SK-N-SH treated with all-trans-retinoic acid at 6 μM for 48 hours (cell line): ENCODE results near the gene ZNF398.

Source experiments
- ATAC-seq: fragments of 200-7000 bp; cut with Tn5 transposase; 3 replicates; pipeline ENCODE4 v1.9.1; 2020; ENCODE audit warnings: mild to moderate bottlenecking, moderate library complexity
- ARNTL ChIP-seq: fragments of 450-650 bp; formaldehyde crosslinking; IDR thresholded peaks from 2 replicates; pipeline ENCODE4 v1.5.0; 2020; ENCODE audit warnings: low read depth, mild to moderate bottlenecking, moderate library complexity, borderline replicate concordance
- BACH2 ChIP-seq: fragments of 250-450 bp; sonication (Bioruptor Pico); IDR thresholded peaks from 2 replicates; pipeline ENCODE4 v1.9.0; 2021; ENCODE audit warnings: mild to moderate bottlenecking, borderline replicate concordance
- CREB5 ChIP-seq: fragments of 250-450 bp; sonication (Bioruptor Pico); IDR thresholded peaks from 2 replicates; pipeline ENCODE4 v1.5.1; 2020; ENCODE audit warnings: low read depth, mild to moderate bottlenecking, moderate library complexity
- CSDC2 ChIP-seq: fragments of 250-450 bp; sonication (Bioruptor Pico); IDR thresholded peaks from 2 replicates; pipeline ENCODE4 v1.5.0; 2020; ENCODE audit warnings: mild to moderate bottlenecking, moderate library complexity
- CSRNP3 ChIP-seq: fragments of 250-450 bp; sonication (Bioruptor Pico); IDR thresholded peaks from 2 replicates; pipeline ENCODE4 v1.5.1; 2021; ENCODE audit warnings: mild to moderate bottlenecking, moderate library complexity
- ESRRG ChIP-seq: fragments of 250-450 bp; sonication (Bioruptor Pico); IDR thresholded peaks from 2 replicates; pipeline ENCODE4 v1.6.1; 2021; ENCODE audit warnings: mild to moderate bottlenecking
- ISL1 ChIP-seq: fragments of 250-450 bp; sonication (Bioruptor Pico); IDR thresholded peaks from 2 replicates; pipeline ENCODE4 v2.1.2; 2022; ENCODE audit warnings: mild to moderate bottlenecking, moderate library complexity
- OSR1 ChIP-seq: fragments of 250-450 bp; sonication (Bioruptor Pico); IDR thresholded peaks from 2 replicates; pipeline ENCODE4 v1.8.0; 2022; ENCODE audit warnings: moderate library complexity, mild to moderate bottlenecking, inconsistent platforms
- PPARA ChIP-seq: fragments of 250-450 bp; sonication (Bioruptor Pico); IDR thresholded peaks from 2 replicates; pipeline ENCODE4 v1.5.0; 2020; ENCODE audit warnings: mild to moderate bottlenecking, borderline replicate concordance
- RARB ChIP-seq: fragments of 250-450 bp; sonication (Bioruptor Pico); IDR thresholded peaks from 2 replicates; pipeline ENCODE4 v1.8.0; 2021; ENCODE audit warnings: mild to moderate bottlenecking, moderate library complexity
- SNAI2 ChIP-seq: fragments of 250-450 bp; sonication (Bioruptor Pico); IDR thresholded peaks from 2 replicates; pipeline ENCODE4 v1.5.0; 2020; ENCODE audit warnings: mild to moderate bottlenecking, moderate library complexity
- TCF4 ChIP-seq: fragments of 250-450 bp; sonication (Bioruptor Pico); IDR thresholded peaks from 2 replicates; pipeline ENCODE4 v1.8.0; 2021; ENCODE audit warnings: mild to moderate bottlenecking, moderate library complexity, borderline replicate concordance
- TOX ChIP-seq: fragments of 250-450 bp; sonication (Bioruptor Pico); IDR thresholded peaks from 2 replicates; pipeline ENCODE4 v1.8.0; 2021; ENCODE audit warnings: mild to moderate bottlenecking, moderate library complexity, borderline replicate concordance
- ZC3H10 ChIP-seq: fragments of 250-450 bp; sonication (Bioruptor Pico); IDR thresholded peaks from 2 replicates; pipeline ENCODE4 v1.5.1; 2021; ENCODE audit warnings: mild to moderate bottlenecking, moderate library complexity
- ZFP30 ChIP-seq: fragments of 450-650 bp; formaldehyde crosslinking; IDR thresholded peaks from 2 replicates; pipeline ENCODE4 v1.5.0; 2022; ENCODE audit warnings: mild to moderate bottlenecking, moderate library complexity
- ZNF565 ChIP-seq: fragments of 450-650 bp; formaldehyde crosslinking; conservative IDR thresholded peaks from 2 replicates; pipeline ENCODE4 v1.5.0; 2020; ENCODE audit warnings: low read depth, mild to moderate bottlenecking, moderate library complexity
- ZNF70 ChIP-seq: fragments of 450-650 bp; formaldehyde crosslinking; IDR thresholded peaks from 2 replicates; pipeline ENCODE4 v1.5.0; 2020; ENCODE audit warnings: mild to moderate bottlenecking, moderate library complexity
- ZNF8 ChIP-seq: fragments of 450-650 bp; formaldehyde crosslinking; IDR thresholded peaks from 2 replicates; pipeline ENCODE4 v1.5.0; 2020; ENCODE audit warnings: mild to moderate bottlenecking, moderate library complexity
- TF ChIP-seq, protein P1 (sequence below): fragments of 250-450 bp; sonication (Bioruptor Pico); IDR thresholded peaks from 2 replicates; pipeline ENCODE4 v1.8.0; 2020; ENCODE audit warnings: mild to moderate bottlenecking, moderate library complexity, borderline replicate concordance
- TF ChIP-seq, protein P2 (sequence below): fragments of 250-450 bp; sonication (Bioruptor Pico); IDR thresholded peaks from 2 replicates; pipeline ENCODE4 v1.8.0; 2021; ENCODE audit warnings: low read depth, mild to moderate bottlenecking, moderate library complexity, borderline replicate concordance
- TF ChIP-seq, protein P3 (sequence below): fragments of 250-450 bp; sonication (Bioruptor Pico); IDR thresholded peaks from 2 replicates; pipeline ENCODE4 v1.5.0; 2020; ENCODE audit warnings: mild to moderate bottlenecking, moderate library complexity

ZNF398 gene

GRCh38 chr7:149180722-149181449, 33.6 kb downstream of the ZNF398 start:
- TF ChIP-seq ISL1 (CRISPR knock-in tag) (peak; percentile 53), TCF4 (CRISPR knock-in tag) (no peak)
- peak; percentile 85 for ATAC-seq

DNA sequence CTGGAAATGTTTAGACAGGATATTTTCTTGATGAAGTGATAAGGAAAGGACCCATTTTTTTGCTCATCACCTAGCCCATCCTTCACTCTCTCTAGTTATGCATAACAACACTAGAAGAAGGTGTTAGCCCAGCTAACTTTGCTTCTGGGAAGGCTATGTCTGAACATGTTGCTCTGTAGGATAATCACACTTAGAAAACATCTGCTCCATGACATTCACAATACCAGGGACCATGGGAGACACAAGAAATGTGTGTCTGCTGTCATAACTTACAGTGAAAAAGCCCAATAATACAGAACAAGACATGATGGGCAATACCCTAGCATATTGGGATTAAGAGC, 34.2 kb downstream of the ZNF398 start:
- no peak for TF ChIP-seq CSDC2 (CRISPR knock-in tag)
- TF ChIP-seq ARNTL (CRISPR knock-in tag) = no peak
- ATAC-seq = no peak; the same call in 1 of the 3 replicates

DNA sequence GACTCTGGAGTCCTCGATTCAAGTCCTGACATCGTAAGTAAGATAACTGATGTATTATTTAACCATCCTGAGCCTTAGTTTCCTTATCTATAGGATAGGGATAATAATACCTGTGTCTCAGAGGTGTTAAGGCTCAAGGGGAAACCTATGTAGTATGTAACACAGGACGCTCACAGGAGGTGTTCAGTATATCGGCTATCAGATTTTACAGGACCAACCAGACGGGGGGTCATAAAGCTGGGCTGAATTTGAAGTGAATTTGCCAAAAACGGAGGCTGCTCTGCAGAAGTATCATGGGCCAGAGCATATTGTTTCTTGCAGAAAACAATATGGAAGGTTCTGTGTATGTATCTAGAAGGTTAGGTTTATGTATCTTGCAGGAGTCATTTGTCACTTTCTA, 37.0 kb downstream of the ZNF398 start:
- TF ChIP-seq OSR1 (CRISPR knock-in tag) (no peak), ZC3H10 (CRISPR knock-in tag) (no peak), TOX (CRISPR knock-in tag) (no peak), ESRRG (CRISPR knock-in tag) (no peak), RARB (CRISPR knock-in tag) (no peak), ZFP30 (CRISPR knock-in tag) (no peak), ISL1 (CRISPR knock-in tag) (no peak), ZNF70 (CRISPR knock-in tag) (no peak)
- TF ChIP-seq, protein P1, sequence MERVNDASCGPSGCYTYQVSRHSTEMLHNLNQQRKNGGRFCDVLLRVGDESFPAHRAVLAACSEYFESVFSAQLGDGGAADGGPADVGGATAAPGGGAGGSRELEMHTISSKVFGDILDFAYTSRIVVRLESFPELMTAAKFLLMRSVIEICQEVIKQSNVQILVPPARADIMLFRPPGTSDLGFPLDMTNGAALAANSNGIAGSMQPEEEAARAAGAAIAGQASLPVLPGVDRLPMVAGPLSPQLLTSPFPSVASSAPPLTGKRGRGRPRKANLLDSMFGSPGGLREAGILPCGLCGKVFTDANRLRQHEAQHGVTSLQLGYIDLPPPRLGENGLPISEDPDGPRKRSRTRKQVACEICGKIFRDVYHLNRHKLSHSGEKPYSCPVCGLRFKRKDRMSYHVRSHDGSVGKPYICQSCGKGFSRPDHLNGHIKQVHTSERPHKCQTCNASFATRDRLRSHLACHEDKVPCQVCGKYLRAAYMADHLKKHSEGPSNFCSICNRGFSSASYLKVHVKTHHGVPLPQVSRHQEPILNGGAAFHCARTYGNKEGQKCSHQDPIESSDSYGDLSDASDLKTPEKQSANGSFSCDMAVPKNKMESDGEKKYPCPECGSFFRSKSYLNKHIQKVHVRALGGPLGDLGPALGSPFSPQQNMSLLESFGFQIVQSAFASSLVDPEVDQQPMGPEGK = no peak
- TF ChIP-seq, protein P2, sequence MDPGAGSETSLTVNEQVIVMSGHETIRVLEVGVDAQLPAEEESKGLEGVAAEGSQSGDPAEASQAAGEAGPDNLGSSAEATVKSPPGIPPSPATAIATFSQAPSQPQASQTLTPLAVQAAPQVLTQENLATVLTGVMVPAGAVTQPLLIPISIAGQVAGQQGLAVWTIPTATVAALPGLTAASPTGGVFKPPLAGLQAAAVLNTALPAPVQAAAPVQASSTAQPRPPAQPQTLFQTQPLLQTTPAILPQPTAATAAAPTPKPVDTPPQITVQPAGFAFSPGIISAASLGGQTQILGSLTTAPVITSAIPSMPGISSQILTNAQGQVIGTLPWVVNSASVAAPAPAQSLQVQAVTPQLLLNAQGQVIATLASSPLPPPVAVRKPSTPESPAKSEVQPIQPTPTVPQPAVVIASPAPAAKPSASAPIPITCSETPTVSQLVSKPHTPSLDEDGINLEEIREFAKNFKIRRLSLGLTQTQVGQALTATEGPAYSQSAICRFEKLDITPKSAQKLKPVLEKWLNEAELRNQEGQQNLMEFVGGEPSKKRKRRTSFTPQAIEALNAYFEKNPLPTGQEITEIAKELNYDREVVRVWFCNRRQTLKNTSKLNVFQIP (CRISPR knock-in tag) = no peak
- TF ChIP-seq, all 23 proteins: peak for 0
- no peak for ATAC-seq

DNA sequence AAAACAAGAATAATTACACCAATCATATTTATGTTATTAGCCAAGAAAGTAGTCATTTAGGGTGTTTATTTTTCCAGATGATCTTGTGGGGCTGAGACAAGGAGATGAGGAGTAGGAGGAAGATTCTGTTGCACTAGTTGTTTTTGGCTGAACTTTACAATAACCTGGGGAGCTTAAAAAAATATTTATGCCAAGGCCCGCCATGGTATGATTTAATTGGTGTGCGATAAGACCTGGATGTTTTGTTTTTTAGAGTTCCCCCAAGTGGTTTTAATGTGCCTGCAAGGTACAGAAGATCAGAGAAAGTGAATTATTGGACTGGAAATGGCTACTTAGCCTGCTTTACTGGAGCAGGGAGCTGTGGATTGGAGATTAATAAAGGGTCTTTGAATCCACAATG, 41.0 kb downstream of the ZNF398 start:
- TF ChIP-seq ARNTL (CRISPR knock-in tag) (no peak), CSRNP3 (no peak), PPARA (CRISPR knock-in tag) (no peak), CREB5 (no peak), CSDC2 (CRISPR knock-in tag) (no peak), SNAI2 (CRISPR knock-in tag) (no peak), BACH2 (no peak), TOX (CRISPR knock-in tag) (no peak), ZNF565 (CRISPR knock-in tag) (no peak), OSR1 (CRISPR knock-in tag) (no peak), ZNF8 (CRISPR knock-in tag) (no peak; the same call in 1 of the 2 replicates), ESRRG (CRISPR knock-in tag) (no peak), ISL1 (CRISPR knock-in tag) (no peak), ZC3H10 (CRISPR knock-in tag) (no peak)
- TF ChIP-seq, protein P3, sequence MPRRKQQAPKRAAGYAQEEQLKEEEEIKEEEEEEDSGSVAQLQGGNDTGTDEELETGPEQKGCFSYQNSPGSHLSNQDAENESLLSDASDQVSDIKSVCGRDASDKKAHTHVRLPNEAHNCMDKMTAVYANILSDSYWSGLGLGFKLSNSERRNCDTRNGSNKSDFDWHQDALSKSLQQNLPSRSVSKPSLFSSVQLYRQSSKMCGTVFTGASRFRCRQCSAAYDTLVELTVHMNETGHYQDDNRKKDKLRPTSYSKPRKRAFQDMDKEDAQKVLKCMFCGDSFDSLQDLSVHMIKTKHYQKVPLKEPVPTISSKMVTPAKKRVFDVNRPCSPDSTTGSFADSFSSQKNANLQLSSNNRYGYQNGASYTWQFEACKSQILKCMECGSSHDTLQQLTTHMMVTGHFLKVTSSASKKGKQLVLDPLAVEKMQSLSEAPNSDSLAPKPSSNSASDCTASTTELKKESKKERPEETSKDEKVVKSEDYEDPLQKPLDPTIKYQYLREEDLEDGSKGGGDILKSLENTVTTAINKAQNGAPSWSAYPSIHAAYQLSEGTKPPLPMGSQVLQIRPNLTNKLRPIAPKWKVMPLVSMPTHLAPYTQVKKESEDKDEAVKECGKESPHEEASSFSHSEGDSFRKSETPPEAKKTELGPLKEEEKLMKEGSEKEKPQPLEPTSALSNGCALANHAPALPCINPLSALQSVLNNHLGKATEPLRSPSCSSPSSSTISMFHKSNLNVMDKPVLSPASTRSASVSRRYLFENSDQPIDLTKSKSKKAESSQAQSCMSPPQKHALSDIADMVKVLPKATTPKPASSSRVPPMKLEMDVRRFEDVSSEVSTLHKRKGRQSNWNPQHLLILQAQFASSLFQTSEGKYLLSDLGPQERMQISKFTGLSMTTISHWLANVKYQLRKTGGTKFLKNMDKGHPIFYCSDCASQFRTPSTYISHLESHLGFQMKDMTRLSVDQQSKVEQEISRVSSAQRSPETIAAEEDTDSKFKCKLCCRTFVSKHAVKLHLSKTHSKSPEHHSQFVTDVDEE (CRISPR knock-in tag) = no peak
- TF ChIP-seq, protein P2 (CRISPR knock-in tag) = no peak
- TF ChIP-seq, protein P1 = no peak
- TF ChIP-seq, all 23 proteins: peak for 0

More for the DNA sequence above, 41.0 kb downstream of the ZNF398 start:
- ATAC-seq = no peak
